Prostate gland (tissue), 2 donors: ENCODE results near the gene HECW1. TPM values are rescaled to one million over a fixed set of nuclear protein-coding genes. Genes with fewer than 3 reads are reported as not detected.
"Not testable (repeated sequence)": the region's sequence is repeated elsewhere in the genome, so short reads cannot be mapped to it uniquely, and the experiment has no call there.

Experiments used
- DNase-seq: peaks from one replicate; pipeline ENCODE4 v3.0.0-alpha.2; 2019; ENCODE audit warnings: low spot score
- H3K27ac ChIP-seq, 2 donors: fragments of 200-600 bp; sonication (generic); 2 replicates each; pipeline ENCODE4 v1.5.1; 2017 to 2019
- H3K27me3 ChIP-seq: fragments of 200-600 bp; sonication (generic); replicated peaks from 2 replicates; pipeline ENCODE4 v1.5.1; 2019; ENCODE audit not compliant: insufficient read depth
- H3K36me3 ChIP-seq, 2 donors: fragments of 200-600 bp; sonication (generic); 1 replicate in 1 of 2; 2 replicates in 1 of 2; pipeline versions ENCODE4 v1.5.1 to v1.8.1; 2017 to 2019
- H3K4me1 ChIP-seq: fragments of 200-600 bp; sonication (generic); replicated peaks from 2 replicates; pipeline ENCODE4 v1.5.1; 2019
- H3K4me3 ChIP-seq, 2 donors: fragments of 200-600 bp; sonication (generic); 2 replicates each; pipeline ENCODE4 v1.5.1; 2017 to 2019
- H3K9me3 ChIP-seq: fragments of 200-600 bp; sonication (generic); 2 replicates; pipeline ENCODE4 v1.5.1; 2017
- CTCF ChIP-seq, 4 experiments: fragments of 200-600 bp in 2 of 4; fragments of 450-650 bp in 2 of 4; sonication (generic) in 2 of 4; IDR thresholded peaks; 1 replicate in 3 of 4; 2 replicates in 1 of 4; pipeline ENCODE4 v1.5.1; 2016 to 2019; ENCODE audit warnings: antibody characterized with exemption in 4 of 4, mild to moderate bottlenecking in 2 of 4, moderate library complexity in 2 of 4
- POLR2A ChIP-seq: fragments of 450-650 bp; IDR thresholded peaks from one replicate; pipeline ENCODE4 v1.6.1; 2016; ENCODE audit warnings: antibody characterized with exemption, mild to moderate bottlenecking
- POLR2AphosphoS5 ChIP-seq: sonication (generic); formaldehyde crosslinking; IDR thresholded peaks from one replicate; pipeline ENCODE4 v1.6.1; 2017; ENCODE audit warnings: antibody characterized with exemption
- WGBS: methylation state at CpG from one replicate; pipeline ENCODE4 v1.1.5; 2018; 5-methylcytosine and 5-hydroxymethylcytosine counted together
- intact Hi-C: fragments of 100-400 bp; cut with DNase I; formaldehyde crosslinking; loops from one replicate; pipeline ENCODE4 v1.14.2; 2022
- total RNA-seq, 2 donors: library from RNA; depleted of rRNA; stranded (reverse); fragments of >200 nt; gene quantifications; one replicate each; pipeline ENCODE4 v1.1.0, GENCODE V29; 2016

Gene HECW1
- total RNA-seq, 2 donors from 2014 or later, result 1.4 to 10.3 TPM

- no peaks in the 10 kb centered on the region for H3K4me1 ChIP-seq
- no peak overlapping the region for H3K4me3 ChIP-seq
- DNase-seq, result no peak
- no peak overlapping the region for H3K27ac ChIP-seq
- no peaks in the 10 kb centered on the region for H3K27me3 ChIP-seq
- intact Hi-C loops, result no loop called here
- no peaks in the 10 kb centered on the region for H3K9me3 ChIP-seq
- H3K36me3 ChIP-seq, result no peaks in the 10 kb centered on the region
- 53% methylated on average over 6 of the region's 6 CpGs for WGBS
- TF ChIP-seq CTCF (IDR thresholded peaks at IDR 0.05), result no peak
- TF ChIP-seq POLR2AphosphoS5, result no peak
Observed at GRCh38 chr7:43577485-43577951, 465.1 kb downstream of the HECW1 start.

GRCh38 chr7:43582503-43583423, 470.3 kb downstream of the HECW1 start, which contains the start of gene STK17A:
Gene STK17A (plus strand): TSS chr7:43583108. CDS start chr7:43583244, 136 bp downstream.
- WGBS, result under 1% methylated on average over 50 of the region's 83 CpGs
- Histone ChIP-seq H3K4me1 (no peaks in the 10 kb centered on the region), H3K27ac (peak within 1 kb of the TSS; percentile 85 to 89), H3K36me3 (no peaks in the 10 kb centered on the region), H3K4me3 (peak within 1 kb of the TSS; percentile 89 to 97), H3K27me3 (no peaks in the 10 kb centered on the region), H3K9me3 (no peaks in the 10 kb centered on the region)
- peak; percentile 91 for DNase-seq
- intact Hi-C loops, result loop anchor here (1.0 to 2.0 kb wide), 4 partner anchors 66 to 257 kb away; no protein-coding TSS in a partner anchor
- TF ChIP-seq CTCF (IDR thresholded peaks at IDR 0.05), result peak; percentile 97 to 100 (median 100)
- TF ChIP-seq POLR2AphosphoS5, result peak; percentile 67
- TF ChIP-seq POLR2A, result peak; percentile 86

GRCh38 chr7:43583424-43584194, 471.2 kb downstream of the HECW1 start:
- Histone ChIP-seq H3K27me3 (no peaks in the 10 kb centered on the region), H3K9me3 (no peaks in the 10 kb centered on the region), H3K36me3 (no peaks in the 10 kb centered on the region), H3K4me1 (peaks cover 1% of the 10 kb centered on the region), H3K4me3 (peak overlapping the region; percentile 89 to 97), H3K27ac (peak overlapping the region; percentile 85 to 89)
- WGBS, result under 1% methylated on average over 49 of the region's 66 CpGs
- intact Hi-C loops, result loop anchor here (2.0 kb wide), 2 partner anchors 65 to 139 kb away; no protein-coding TSS in a partner anchor
- peak; percentile 64 for DNase-seq
- TF ChIP-seq POLR2AphosphoS5 (no peak), CTCF (IDR thresholded peaks at IDR 0.05) (no peak), POLR2A (no peak)

- Histone ChIP-seq H3K4me1 (peaks cover 6% of the 10 kb centered on the region), H3K36me3 (no peaks in the 10 kb centered on the region), H3K9me3 (no peaks in the 10 kb centered on the region), H3K27me3 (no peaks in the 10 kb centered on the region), H3K4me3 (peak overlapping the region; percentile 89 to 97), H3K27ac (peak overlapping the region; percentile 85 to 89)
- DNase-seq, result peak; percentile 26
- TF ChIP-seq CTCF (IDR thresholded peaks at IDR 0.05) (no peak), POLR2A (no peak), POLR2AphosphoS5 (peak; percentile 57)
- 7% methylated on average over 8 of the region's 8 CpGs for WGBS
- intact Hi-C loops, result no loop called here
Observed at GRCh38 chr7:43584195-43584586, 471.7 kb downstream of the HECW1 start.

GRCh38 chr7:43584733-43585132, 472.3 kb downstream of the HECW1 start:
- H3K4me3 ChIP-seq, result peak overlapping the region; percentile 89 to 97
- DNase-seq, H3K36me3 ChIP-seq, intact Hi-C loops, H3K4me1 ChIP-seq, H3K9me3 ChIP-seq, H3K27me3 ChIP-seq: not testable (repeated sequence)
- H3K27ac ChIP-seq, result peak overlapping the region; percentile 85 to 89
- 77% methylated on average over 10 of the region's 11 CpGs for WGBS
